Neural progenitor cell (in vitro differentiated cells): ENCODE data around the gene FAM124A. TPM values are rescaled to one million over a fixed set of nuclear protein-coding genes. Genes with fewer than 3 reads are reported as not detected.

Experiments used
- DNase-seq: peaks from one replicate; pipeline ENCODE4 v3.0.0-alpha.2; 2016; ENCODE audit warnings: low spot score
- H2AFZ ChIP-seq: fragments of 200-600 bp; sonication (generic); replicated peaks from 2 replicates; pipeline ENCODE4 v1.6.1; 2016; ENCODE audit warnings: antibody characterized with exemption
- H3F3A ChIP-seq: fragments of 200-600 bp; sonication (generic); 2 replicates; pipeline ENCODE4 v1.6.1; 2016; ENCODE audit warnings: antibody characterized with exemption, low read depth
- H3K27ac ChIP-seq: fragments of 200-600 bp; sonication (generic); 2 replicates; pipeline ENCODE4 v1.5.1; 2016; ENCODE audit warnings: mild to moderate bottlenecking
- H3K27me3 ChIP-seq: fragments of 200-600 bp; sonication (generic); 2 replicates; pipeline ENCODE4 v1.6.1; 2016; ENCODE audit warnings: mild to moderate bottlenecking, moderate library complexity
- H3K36me3 ChIP-seq: fragments of 200-600 bp; sonication (generic); 2 replicates; pipeline ENCODE4 v1.5.1; 2016
- H3K4me1 ChIP-seq: fragments of 200-600 bp; sonication (generic); 2 replicates; pipeline ENCODE4 v1.6.1; 2016; ENCODE audit warnings: mixed run types
- H3K4me2 ChIP-seq: fragments of 200-600 bp; sonication (generic); 2 replicates; pipeline ENCODE4 v1.6.1; 2016
- H3K4me3 ChIP-seq: fragments of 200-600 bp; sonication (generic); 2 replicates; pipeline ENCODE4 v1.5.1; 2016
- H3K79me2 ChIP-seq: fragments of 200-600 bp; sonication (generic); 2 replicates; pipeline ENCODE4 v1.6.1; 2016; ENCODE audit warnings: low read depth
- H3K9ac ChIP-seq: fragments of 200-600 bp; sonication (generic); 2 replicates; pipeline ENCODE4 v1.6.1; 2016
- H3K9me3 ChIP-seq: fragments of 200-600 bp; sonication (generic); 2 replicates; pipeline ENCODE4 v1.5.1; 2016; ENCODE audit warnings: low read depth
- H4K20me1 ChIP-seq: fragments of 200-600 bp; sonication (generic); 2 replicates; pipeline ENCODE4 v1.6.1; 2016; ENCODE audit warnings: low read depth
- H3K27ac Mint-ChIP-seq: 3 replicates; pipeline ENCODE4 v1.8.0; 2021; ENCODE audit warnings: mixed read lengths
- H3K27me3 Mint-ChIP-seq: 2 replicates; pipeline ENCODE4 v1.8.0; 2022; ENCODE audit warnings: low read depth, mild to moderate bottlenecking, inconsistent platforms, moderate library complexity, mixed read lengths; ENCODE audit not compliant: insufficient read depth
- H3K36me3 Mint-ChIP-seq: 3 replicates; pipeline ENCODE4 v1.8.0; 2021; ENCODE audit warnings: mixed read lengths
- H3K4me1 Mint-ChIP-seq: 3 replicates; pipeline ENCODE4 v1.8.0; 2021; ENCODE audit warnings: mixed read lengths
- H3K4me3 Mint-ChIP-seq: 3 replicates; pipeline ENCODE4 v1.8.0; 2021; ENCODE audit warnings: mild to moderate bottlenecking, moderate library complexity, mixed read lengths
- H3K9me3 Mint-ChIP-seq: 3 replicates; pipeline ENCODE4 v1.8.0; 2020; ENCODE audit warnings: mixed read lengths
- EZH2 ChIP-seq: fragments of 200-600 bp; sonication (generic); IDR thresholded peaks from 2 replicates; pipeline ENCODE4 v1.6.1; 2017; ENCODE audit warnings: antibody characterized with exemption, mild to moderate bottlenecking, moderate library complexity
- EZH2phosphoT487 ChIP-seq: fragments of 200-600 bp; sonication (generic); IDR thresholded peaks from 2 replicates; pipeline ENCODE4 v1.6.1; 2017; ENCODE audit warnings: antibody characterized with exemption
- total RNA-seq: library from RNA; depleted of rRNA; stranded (reverse); fragments of >200 nt; gene quantifications from 2 replicates; pipeline ENCODE4 v1.2.3, GENCODE V29; 2015; ENCODE audit warnings: low replicate concordance
- TF ChIP-seq, protein P1 (sequence below): fragments of 200-600 bp; sonication (generic); IDR thresholded peaks from 2 replicates; pipeline ENCODE4 v1.5.1; 2017; ENCODE audit warnings: antibody characterized with exemption, mild to moderate bottlenecking

Gene FAM124A
- total RNA-seq, 1 donor from 2014 or later = 22.6 TPM

DNA sequence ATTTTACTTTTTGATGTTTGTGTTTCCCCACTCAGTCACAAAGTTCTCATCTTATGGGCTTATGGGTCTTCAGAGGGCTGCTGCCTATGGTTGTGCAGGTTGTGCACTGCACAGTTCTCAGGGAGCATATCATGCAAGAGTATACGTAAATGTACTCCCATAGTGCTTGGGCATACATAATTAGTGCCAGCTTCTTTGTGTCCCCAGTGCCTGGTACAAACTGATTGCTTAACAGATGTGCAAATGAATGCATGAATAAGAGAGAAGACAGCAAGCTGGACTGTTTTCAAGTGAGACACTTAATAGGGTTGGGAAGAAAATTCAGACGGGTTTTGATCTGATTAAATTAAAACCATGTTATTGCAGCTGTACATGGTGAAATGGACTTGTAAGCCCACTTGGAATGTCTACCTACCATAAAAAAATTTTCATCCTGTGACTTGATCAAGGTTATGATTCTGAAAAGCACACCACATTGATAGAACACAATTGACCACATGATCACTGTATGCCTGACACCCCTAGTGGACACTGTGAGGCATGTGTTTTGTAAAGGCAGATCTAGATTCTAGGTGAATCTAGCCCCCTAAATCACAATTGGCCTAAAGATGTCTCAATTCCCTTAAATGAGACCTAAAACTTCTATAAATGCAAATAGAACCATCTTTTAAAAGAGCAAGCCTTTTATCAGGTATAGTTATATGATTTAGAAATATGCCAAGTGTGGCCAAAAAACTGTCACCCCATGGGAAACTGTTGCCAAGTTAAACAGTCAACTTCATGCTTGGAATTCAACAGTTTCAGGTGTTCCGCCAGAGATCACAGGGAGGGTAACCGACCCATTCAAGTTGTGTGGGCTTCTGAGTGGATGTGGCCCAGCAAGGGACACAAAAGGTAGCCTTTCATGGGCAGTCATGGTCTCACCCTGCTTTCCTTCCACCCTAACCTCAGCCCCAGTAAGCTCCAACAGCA lies 27.9 kb downstream of the FAM124A start:
- peaks cover 22% of the 10 kb centered on the region for H3K4me1 Mint-ChIP-seq
- H3K9me3 Mint-ChIP-seq = no peaks in the 10 kb centered on the region
- peaks cover 21% of the 10 kb centered on the region for H3K36me3 Mint-ChIP-seq
- peaks cover 57% of the 10 kb centered on the region for H4K20me1 ChIP-seq
- no peak overlapping the region for H3K4me3 ChIP-seq
- H3K4me1 ChIP-seq = peaks cover 46% of the 10 kb centered on the region
- H3K27me3 Mint-ChIP-seq = no peaks in the 10 kb centered on the region
- no peak overlapping the region for H3K9ac ChIP-seq
- peaks cover 53% of the 10 kb centered on the region for H3K79me2 ChIP-seq
- no peak overlapping the region for H3K4me2 ChIP-seq
- no peak overlapping the region for H3K4me3 Mint-ChIP-seq
- H3K27me3 ChIP-seq = no peaks in the 10 kb centered on the region
- H2AFZ ChIP-seq = no peak overlapping the region
- H3K27ac ChIP-seq = no peak overlapping the region
- H3K9me3 ChIP-seq = no peaks in the 10 kb centered on the region
- H3F3A ChIP-seq = peaks cover 39% of the 10 kb centered on the region
- no peak for DNase-seq
- TF ChIP-seq EZH2phosphoT487 (no peak), EZH2 (no peak)
- TF ChIP-seq, protein P1, sequence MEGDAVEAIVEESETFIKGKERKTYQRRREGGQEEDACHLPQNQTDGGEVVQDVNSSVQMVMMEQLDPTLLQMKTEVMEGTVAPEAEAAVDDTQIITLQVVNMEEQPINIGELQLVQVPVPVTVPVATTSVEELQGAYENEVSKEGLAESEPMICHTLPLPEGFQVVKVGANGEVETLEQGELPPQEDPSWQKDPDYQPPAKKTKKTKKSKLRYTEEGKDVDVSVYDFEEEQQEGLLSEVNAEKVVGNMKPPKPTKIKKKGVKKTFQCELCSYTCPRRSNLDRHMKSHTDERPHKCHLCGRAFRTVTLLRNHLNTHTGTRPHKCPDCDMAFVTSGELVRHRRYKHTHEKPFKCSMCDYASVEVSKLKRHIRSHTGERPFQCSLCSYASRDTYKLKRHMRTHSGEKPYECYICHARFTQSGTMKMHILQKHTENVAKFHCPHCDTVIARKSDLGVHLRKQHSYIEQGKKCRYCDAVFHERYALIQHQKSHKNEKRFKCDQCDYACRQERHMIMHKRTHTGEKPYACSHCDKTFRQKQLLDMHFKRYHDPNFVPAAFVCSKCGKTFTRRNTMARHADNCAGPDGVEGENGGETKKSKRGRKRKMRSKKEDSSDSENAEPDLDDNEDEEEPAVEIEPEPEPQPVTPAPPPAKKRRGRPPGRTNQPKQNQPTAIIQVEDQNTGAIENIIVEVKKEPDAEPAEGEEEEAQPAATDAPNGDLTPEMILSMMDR = peak; percentile 52
- peaks cover 7% of the 10 kb centered on the region for H3K36me3 ChIP-seq
- no peak overlapping the region for H3K27ac Mint-ChIP-seq

DNA sequence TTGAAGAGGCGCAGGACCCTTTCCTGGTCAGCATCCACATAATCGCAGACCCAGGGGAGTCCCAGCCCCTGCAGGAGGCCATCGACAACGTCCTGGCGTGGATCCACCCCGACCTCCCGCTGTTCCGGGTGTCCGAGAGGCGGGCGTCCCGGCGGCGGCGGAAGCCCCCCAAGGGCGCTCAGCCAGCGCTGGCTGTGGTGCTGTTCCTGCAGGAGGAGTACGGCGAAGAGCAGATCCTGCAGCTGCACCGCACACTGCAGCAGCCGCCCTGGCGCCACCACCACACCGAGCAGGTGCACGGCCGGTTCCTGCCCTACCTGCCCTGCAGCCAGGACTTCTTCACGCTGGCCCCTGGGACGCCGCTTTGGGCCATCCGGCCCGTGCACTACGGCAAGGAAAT lies 29.3 kb downstream of the FAM124A start:
- Mint-ChIP-seq H3K9me3 (no peaks in the 10 kb centered on the region), H3K4me1 (peaks cover 19% of the 10 kb centered on the region), H3K27me3 (no peaks in the 10 kb centered on the region), H3K27ac (no peak overlapping the region), H3K36me3 (peaks cover 21% of the 10 kb centered on the region), H3K4me3 (no peak overlapping the region)
- DNase-seq = no peak
- H3K9me3 ChIP-seq = no peaks in the 10 kb centered on the region
- H3K4me2 ChIP-seq = no peak overlapping the region
- peaks cover 7% of the 10 kb centered on the region for H3K36me3 ChIP-seq
- H3F3A ChIP-seq = peaks cover 34% of the 10 kb centered on the region
- peaks cover 54% of the 10 kb centered on the region for H4K20me1 ChIP-seq
- H2AFZ ChIP-seq = no peak overlapping the region
- H3K4me3 ChIP-seq = no peak overlapping the region
- H3K79me2 ChIP-seq = peaks cover 62% of the 10 kb centered on the region
- H3K9ac ChIP-seq = no peak overlapping the region
- peaks cover 45% of the 10 kb centered on the region for H3K4me1 ChIP-seq
- no peaks in the 10 kb centered on the region for H3K27me3 ChIP-seq
- H3K27ac ChIP-seq = no peak overlapping the region
- no peak for TF ChIP-seq EZH2
- TF ChIP-seq, protein P1 = no peak
- TF ChIP-seq EZH2phosphoT487 = no peak

DNA sequence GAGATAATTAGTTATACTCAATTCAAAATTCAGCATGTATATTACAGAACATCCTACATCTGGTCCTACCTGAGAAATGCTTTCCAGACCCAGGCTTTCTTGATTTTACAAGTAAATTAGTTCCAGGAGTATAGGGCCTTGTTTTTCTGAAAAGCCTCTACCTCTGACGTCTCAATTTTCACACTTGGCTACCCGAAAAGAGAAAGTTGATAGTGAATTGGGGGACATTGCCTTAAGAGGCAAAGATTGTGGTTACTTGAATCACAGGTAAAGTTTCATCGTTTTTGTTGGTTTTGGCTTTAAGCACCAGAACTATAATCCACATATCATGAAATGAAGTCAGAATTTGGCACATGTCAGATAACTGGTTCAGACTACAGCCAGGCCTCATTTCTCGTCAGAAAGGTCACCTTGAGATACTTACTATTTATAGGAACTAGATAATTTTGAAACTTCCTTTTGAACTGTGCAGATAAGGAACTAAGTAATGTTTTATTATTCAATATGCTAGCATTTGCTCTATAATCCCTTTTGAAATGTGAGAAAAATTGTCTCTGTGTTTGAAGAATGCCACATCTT lies 30.8 kb downstream of the FAM124A start:
- H3F3A ChIP-seq = peaks cover 36% of the 10 kb centered on the region
- H3K27ac Mint-ChIP-seq = no peak overlapping the region
- H4K20me1 ChIP-seq = peaks cover 48% of the 10 kb centered on the region
- H3K9me3 Mint-ChIP-seq = no peaks in the 10 kb centered on the region
- H3K9ac ChIP-seq = no peak overlapping the region
- H2AFZ ChIP-seq = no peak overlapping the region
- TF ChIP-seq EZH2 (no peak), EZH2phosphoT487 (no peak)
- TF ChIP-seq, protein P1 = no peak
- no peak overlapping the region for H3K4me3 Mint-ChIP-seq
- peak overlapping the region; percentile 34 for H3K27ac ChIP-seq
- H3K27me3 ChIP-seq = no peaks in the 10 kb centered on the region
- H3K4me3 ChIP-seq = no peak overlapping the region
- no peaks in the 10 kb centered on the region for H3K9me3 ChIP-seq
- H3K4me2 ChIP-seq = no peak overlapping the region
- H3K79me2 ChIP-seq = peaks cover 72% of the 10 kb centered on the region
- peaks cover 27% of the 10 kb centered on the region for H3K36me3 Mint-ChIP-seq
- H3K36me3 ChIP-seq = peaks cover 13% of the 10 kb centered on the region
- H3K4me1 Mint-ChIP-seq = peaks cover 7% of the 10 kb centered on the region
- DNase-seq = no peak
- peaks cover 41% of the 10 kb centered on the region for H3K4me1 ChIP-seq
- no peaks in the 10 kb centered on the region for H3K27me3 Mint-ChIP-seq
